ENCODE data around the gene FAM110A.
"Not testable (repeated sequence)": the region's sequence is repeated elsewhere in the genome, so short reads cannot be mapped to it uniquely, and the experiment has no call there.

Gene FAM110A

GRCh38 chr20:812435-812814, 21.1 kb upstream of the FAM110A start:
- H3K36me3 ChIP-seq (ENCODE audit: control insufficient read depth in 2 of 2, insufficient read depth in 2 of 2, low read length in 2 of 2); H3K27me3 ChIP-seq (ENCODE audit: control insufficient read depth in 2 of 2, insufficient read depth in 2 of 2, low read length in 2 of 2); H3K27ac ChIP-seq (ENCODE audit: low read depth in 2 of 2, low read length in 2 of 2); H3K9ac ChIP-seq (ENCODE audit: low read depth in 1 of 2, low read length in 2 of 2); H3K4me3 ChIP-seq (ENCODE audit: low read length in 2 of 2); H3K4me1 ChIP-seq (ENCODE audit: control insufficient read depth in 2 of 2, insufficient read depth in 2 of 2, low read length in 2 of 2); H3K9me3 ChIP-seq (ENCODE audit: control insufficient read depth in 2 of 2, low read length in 2 of 2): not testable (repeated sequence)

GRCh38 chr20:813390-813789, 20.1 kb upstream of the FAM110A start:
- Histone ChIP-seq H3K27me3 (ENCODE audit: control insufficient read depth in 2 of 2, insufficient read depth in 2 of 2, low read length in 2 of 2) (peaks cover 0 to 1% of the 10 kb centered on the region in 2 donors), H3K36me3 (ENCODE audit: control insufficient read depth in 2 of 2, insufficient read depth in 2 of 2, low read length in 2 of 2) (no peaks in the 10 kb centered on the region), H3K27ac (ENCODE audit: low read depth in 2 of 2, low read length in 2 of 2) (no peak overlapping the region), H3K9ac (ENCODE audit: low read depth in 1 of 2, low read length in 2 of 2) (no peak overlapping the region), H3K9me3 (ENCODE audit: control insufficient read depth in 2 of 2, low read length in 2 of 2) (no peaks in the 10 kb centered on the region), H3K4me3 (ENCODE audit: low read length in 2 of 2) (no peak overlapping the region), H3K4me1 (ENCODE audit: control insufficient read depth in 2 of 2, insufficient read depth in 2 of 2, low read length in 2 of 2) (no peaks in the 10 kb centered on the region)

- no peaks in the 10 kb centered on the region for H3K4me1 ChIP-seq (ENCODE audit: control insufficient read depth in 2 of 2, insufficient read depth in 2 of 2, low read length in 2 of 2)
- H3K36me3 ChIP-seq (ENCODE audit: control insufficient read depth in 2 of 2, insufficient read depth in 2 of 2, low read length in 2 of 2), result no peaks in the 10 kb centered on the region
- H3K9ac ChIP-seq (ENCODE audit: low read depth in 1 of 2, low read length in 2 of 2), result no peak overlapping the region
- no peaks in the 10 kb centered on the region for H3K9me3 ChIP-seq (ENCODE audit: control insufficient read depth in 2 of 2, low read length in 2 of 2)
- peaks cover 0 to 1% of the 10 kb centered on the region in 2 donors for H3K27me3 ChIP-seq (ENCODE audit: control insufficient read depth in 2 of 2, insufficient read depth in 2 of 2, low read length in 2 of 2)
- H3K4me3 ChIP-seq (ENCODE audit: low read length in 2 of 2), result no peak overlapping the region
- H3K27ac ChIP-seq (ENCODE audit: low read depth in 2 of 2, low read length in 2 of 2), result no peak overlapping the region
These were observed 18.3 kb upstream of the FAM110A start for GRCh38 chr20:815226-815625.

- Histone ChIP-seq H3K4me3 (ENCODE audit: low read length in 2 of 2) (no peak overlapping the region), H3K9me3 (ENCODE audit: control insufficient read depth in 2 of 2, low read length in 2 of 2) (no peaks in the 10 kb centered on the region), H3K9ac (ENCODE audit: low read depth in 1 of 2, low read length in 2 of 2) (no peak overlapping the region), H3K27me3 (ENCODE audit: control insufficient read depth in 2 of 2, insufficient read depth in 2 of 2, low read length in 2 of 2) (peaks cover 0 to 1% of the 10 kb centered on the region in 2 donors), H3K36me3 (ENCODE audit: control insufficient read depth in 2 of 2, insufficient read depth in 2 of 2, low read length in 2 of 2) (no peaks in the 10 kb centered on the region), H3K4me1 (ENCODE audit: control insufficient read depth in 2 of 2, insufficient read depth in 2 of 2, low read length in 2 of 2) (no peaks in the 10 kb centered on the region), H3K27ac (ENCODE audit: low read depth in 2 of 2, low read length in 2 of 2) (no peak overlapping the region)
These were observed 17.5 kb upstream of the FAM110A start for GRCh38 chr20:815914-816606.

GRCh38 chr20:818001-818664, 15.4 kb upstream of the FAM110A start:
- no peaks in the 10 kb centered on the region for H3K9me3 ChIP-seq (ENCODE audit: control insufficient read depth in 2 of 2, low read length in 2 of 2)
- peaks cover 0 to 2% of the 10 kb centered on the region in 2 donors for H3K4me1 ChIP-seq (ENCODE audit: control insufficient read depth in 2 of 2, insufficient read depth in 2 of 2, low read length in 2 of 2)
- no peaks in the 10 kb centered on the region for H3K36me3 ChIP-seq (ENCODE audit: control insufficient read depth in 2 of 2, insufficient read depth in 2 of 2, low read length in 2 of 2)
- no peak overlapping the region for H3K27ac ChIP-seq (ENCODE audit: low read depth in 2 of 2, low read length in 2 of 2)
- H3K27me3 ChIP-seq (ENCODE audit: control insufficient read depth in 2 of 2, insufficient read depth in 2 of 2, low read length in 2 of 2), result peaks cover 0 to 1% of the 10 kb centered on the region in 2 donors
- no peak overlapping the region for H3K9ac ChIP-seq (ENCODE audit: low read depth in 1 of 2, low read length in 2 of 2)
- H3K4me3 ChIP-seq (ENCODE audit: low read length in 2 of 2), result no peak overlapping the region

GRCh38 chr20:819680-820322, 13.7 kb upstream of the FAM110A start:
- H3K27ac ChIP-seq (ENCODE audit: low read depth in 2 of 2, low read length in 2 of 2), result no peak overlapping the region

GRCh38 chr20:820323-820953, 13.1 kb upstream of the FAM110A start:
- Histone ChIP-seq H3K27me3 (ENCODE audit: control insufficient read depth in 2 of 2, insufficient read depth in 2 of 2, low read length in 2 of 2) (no peaks in the 10 kb centered on the region), H3K36me3 (ENCODE audit: control insufficient read depth in 2 of 2, insufficient read depth in 2 of 2, low read length in 2 of 2) (no peaks in the 10 kb centered on the region), H3K4me3 (ENCODE audit: low read length in 2 of 2) (no peak overlapping the region), H3K9me3 (ENCODE audit: control insufficient read depth in 2 of 2, low read length in 2 of 2) (no peaks in the 10 kb centered on the region), H3K9ac (ENCODE audit: low read depth in 1 of 2, low read length in 2 of 2) (no peak overlapping the region), H3K4me1 (ENCODE audit: control insufficient read depth in 2 of 2, insufficient read depth in 2 of 2, low read length in 2 of 2) (peaks cover 3 to 6% of the 10 kb centered on the region in 2 donors), H3K27ac (ENCODE audit: low read depth in 2 of 2, low read length in 2 of 2) (no peak overlapping the region)

More at GRCh38 chr20:819680-820322, 13.7 kb upstream of the FAM110A start:
- Histone ChIP-seq H3K9ac (ENCODE audit: low read depth in 1 of 2, low read length in 2 of 2) (no peak overlapping the region), H3K9me3 (ENCODE audit: control insufficient read depth in 2 of 2, low read length in 2 of 2) (no peaks in the 10 kb centered on the region), H3K27me3 (ENCODE audit: control insufficient read depth in 2 of 2, insufficient read depth in 2 of 2, low read length in 2 of 2) (no peaks in the 10 kb centered on the region), H3K4me1 (ENCODE audit: control insufficient read depth in 2 of 2, insufficient read depth in 2 of 2, low read length in 2 of 2) (peaks cover 3 to 6% of the 10 kb centered on the region in 2 donors), H3K4me3 (ENCODE audit: low read length in 2 of 2) (no peak overlapping the region), H3K36me3 (ENCODE audit: control insufficient read depth in 2 of 2, insufficient read depth in 2 of 2, low read length in 2 of 2) (no peaks in the 10 kb centered on the region)

GRCh38 chr20:821046-821730, 12.3 kb upstream of the FAM110A start:
- Histone ChIP-seq H3K4me3 (ENCODE audit: low read length in 2 of 2) (no peak overlapping the region), H3K9me3 (ENCODE audit: control insufficient read depth in 2 of 2, low read length in 2 of 2) (no peaks in the 10 kb centered on the region), H3K4me1 (ENCODE audit: control insufficient read depth in 2 of 2, insufficient read depth in 2 of 2, low read length in 2 of 2) (peaks cover 3 to 6% of the 10 kb centered on the region in 2 donors), H3K27me3 (ENCODE audit: control insufficient read depth in 2 of 2, insufficient read depth in 2 of 2, low read length in 2 of 2) (no peaks in the 10 kb centered on the region), H3K9ac (ENCODE audit: low read depth in 1 of 2, low read length in 2 of 2) (no peak overlapping the region), H3K36me3 (ENCODE audit: control insufficient read depth in 2 of 2, insufficient read depth in 2 of 2, low read length in 2 of 2) (no peaks in the 10 kb centered on the region), H3K27ac (ENCODE audit: low read depth in 2 of 2, low read length in 2 of 2) (no peak overlapping the region)

- Histone ChIP-seq H3K36me3 (ENCODE audit: control insufficient read depth in 2 of 2, insufficient read depth in 2 of 2, low read length in 2 of 2) (no peaks in the 10 kb centered on the region), H3K4me3 (ENCODE audit: low read length in 2 of 2) (no peak overlapping the region), H3K4me1 (ENCODE audit: control insufficient read depth in 2 of 2, insufficient read depth in 2 of 2, low read length in 2 of 2) (peaks cover 3 to 6% of the 10 kb centered on the region in 2 donors), H3K9ac (ENCODE audit: low read depth in 1 of 2, low read length in 2 of 2) (no peak overlapping the region), H3K27ac (ENCODE audit: low read depth in 2 of 2, low read length in 2 of 2) (no peak overlapping the region), H3K27me3 (ENCODE audit: control insufficient read depth in 2 of 2, insufficient read depth in 2 of 2, low read length in 2 of 2) (no peaks in the 10 kb centered on the region), H3K9me3 (ENCODE audit: control insufficient read depth in 2 of 2, low read length in 2 of 2) (no peaks in the 10 kb centered on the region)
These were observed 11.8 kb upstream of the FAM110A start for GRCh38 chr20:821731-822065.

Measured in mucosa of rectum (tissue), 2 donors.